HFFc6 (cell line): ENCODE measurements around the gene NFATC3. TPM values are rescaled to one million over a fixed set of nuclear protein-coding genes. Genes with fewer than 3 reads are reported as not detected.

Experiments used
- DNase-seq: peaks from one replicate; pipeline ENCODE4 v3.0.0-alpha.2; 2018
- H3K27ac Mint-ChIP-seq: 2 replicates; pipeline ENCODE4 v1.8.0; 2020; ENCODE audit warnings: mild to moderate bottlenecking, mixed read lengths
- H3K27me3 Mint-ChIP-seq: 2 replicates; pipeline ENCODE4 v1.8.0; 2021; ENCODE audit warnings: mild to moderate bottlenecking, moderate library complexity, mixed read lengths; ENCODE audit not compliant: insufficient read depth
- H3K36me3 Mint-ChIP-seq: 2 replicates; pipeline ENCODE4 v1.8.0; 2021; ENCODE audit warnings: low read depth, mixed read lengths
- H3K4me1 Mint-ChIP-seq: 2 replicates; pipeline ENCODE4 v1.8.0; 2020; ENCODE audit warnings: low read depth, mixed read lengths
- H3K4me3 Mint-ChIP-seq: 2 replicates; pipeline ENCODE4 v1.8.0; 2020; ENCODE audit warnings: mild to moderate bottlenecking, moderate library complexity, mixed read lengths
- H3K9me3 Mint-ChIP-seq: 2 replicates; pipeline ENCODE4 v1.8.0; 2020; ENCODE audit warnings: mild to moderate bottlenecking, mixed read lengths
- total RNA-seq, 6 experiments: library from RNA; stranded (reverse); fragmentation: NEBNext Ultra II Directional; extraction: Animal tissue kit (Norgen Biotek cat#: 25700); gene quantifications; 2 replicates in 1 of 6; 3 replicates in 5 of 6; pipeline ENCODE4 v1.2.3, GENCODE V29; 2021
- TF ChIP-seq, protein P1 (sequence below): fragments of 200-600 bp; sonication (generic); IDR thresholded peaks from 2 replicates; pipeline ENCODE4 v1.5.0; 2021; ENCODE audit warnings: antibody characterized with exemption, mild to moderate bottlenecking

The NFATC3 gene
- total RNA-seq, 6 experiments from 2014 or later, result 17.2 to 20.7 (median 19.9) TPM

DNA sequence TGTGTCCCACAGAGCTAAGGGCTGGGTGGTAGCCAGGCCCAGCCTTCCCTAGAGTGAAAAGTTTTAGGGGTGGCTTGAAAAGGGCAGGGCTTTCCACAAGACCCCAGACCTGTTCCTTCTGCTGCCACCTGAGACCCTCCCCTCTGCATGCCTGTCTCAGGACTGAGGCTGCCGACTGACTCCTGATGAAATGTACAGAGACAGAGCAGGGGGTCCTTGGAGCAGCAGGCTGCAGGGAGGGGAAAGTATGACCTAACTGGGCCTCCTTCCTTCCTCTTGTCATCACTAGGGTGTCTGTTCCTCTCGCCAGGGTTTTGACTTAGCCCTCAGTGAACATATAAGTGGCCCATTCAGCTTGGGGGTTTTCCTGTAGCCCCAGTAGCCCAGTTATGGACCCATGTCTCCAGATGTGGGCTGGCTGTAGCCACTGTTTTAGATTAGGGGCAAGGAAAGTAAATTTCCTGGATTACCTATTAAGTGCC is 14.9 kb upstream of the NFATC3 start:
- peaks cover 19% of the 10 kb centered on the region for H3K36me3 Mint-ChIP-seq
- H3K4me1 Mint-ChIP-seq, result peaks cover 26% of the 10 kb centered on the region
- H3K27me3 Mint-ChIP-seq, result no peaks in the 10 kb centered on the region
- no peak overlapping the region for H3K4me3 Mint-ChIP-seq
- no peaks in the 10 kb centered on the region for H3K9me3 Mint-ChIP-seq
- no peak overlapping the region for H3K27ac Mint-ChIP-seq
- DNase-seq, result no peak
- TF ChIP-seq, protein P1, sequence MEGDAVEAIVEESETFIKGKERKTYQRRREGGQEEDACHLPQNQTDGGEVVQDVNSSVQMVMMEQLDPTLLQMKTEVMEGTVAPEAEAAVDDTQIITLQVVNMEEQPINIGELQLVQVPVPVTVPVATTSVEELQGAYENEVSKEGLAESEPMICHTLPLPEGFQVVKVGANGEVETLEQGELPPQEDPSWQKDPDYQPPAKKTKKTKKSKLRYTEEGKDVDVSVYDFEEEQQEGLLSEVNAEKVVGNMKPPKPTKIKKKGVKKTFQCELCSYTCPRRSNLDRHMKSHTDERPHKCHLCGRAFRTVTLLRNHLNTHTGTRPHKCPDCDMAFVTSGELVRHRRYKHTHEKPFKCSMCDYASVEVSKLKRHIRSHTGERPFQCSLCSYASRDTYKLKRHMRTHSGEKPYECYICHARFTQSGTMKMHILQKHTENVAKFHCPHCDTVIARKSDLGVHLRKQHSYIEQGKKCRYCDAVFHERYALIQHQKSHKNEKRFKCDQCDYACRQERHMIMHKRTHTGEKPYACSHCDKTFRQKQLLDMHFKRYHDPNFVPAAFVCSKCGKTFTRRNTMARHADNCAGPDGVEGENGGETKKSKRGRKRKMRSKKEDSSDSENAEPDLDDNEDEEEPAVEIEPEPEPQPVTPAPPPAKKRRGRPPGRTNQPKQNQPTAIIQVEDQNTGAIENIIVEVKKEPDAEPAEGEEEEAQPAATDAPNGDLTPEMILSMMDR, result no peak

GRCh38 chr16:68070806-68071517 is 14.2 kb upstream of the NFATC3 start:
- Mint-ChIP-seq H3K9me3 (no peaks in the 10 kb centered on the region), H3K27me3 (no peaks in the 10 kb centered on the region), H3K27ac (no peak overlapping the region), H3K4me3 (no peak overlapping the region), H3K4me1 (peaks cover 19% of the 10 kb centered on the region), H3K36me3 (peaks cover 19% of the 10 kb centered on the region)
- no peak for DNase-seq
- TF ChIP-seq, protein P1, result 0 out of 2 replicates have a peak, but pooled peaks have one; percentile 15

DNA sequence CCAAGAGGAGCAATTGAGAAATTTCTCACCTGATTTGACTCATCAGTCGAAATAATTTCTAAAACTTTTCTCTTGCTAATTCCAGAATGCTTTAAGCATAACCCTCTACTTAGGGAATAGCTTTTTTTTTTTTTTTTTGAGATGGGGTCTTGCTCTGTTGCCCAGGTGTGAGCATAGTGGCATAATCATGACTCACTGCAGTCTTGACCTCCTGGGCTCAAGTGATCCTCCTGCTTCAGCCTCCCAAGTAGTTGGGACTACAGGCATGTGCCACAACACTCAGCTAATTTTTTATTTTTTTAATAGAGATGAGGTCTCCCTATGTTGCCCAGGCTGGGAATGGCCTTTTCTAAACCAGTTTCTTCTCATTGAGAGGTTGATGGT is 13.7 kb upstream of the NFATC3 start:
- Mint-ChIP-seq H3K9me3 (no peaks in the 10 kb centered on the region), H3K27me3 (no peaks in the 10 kb centered on the region), H3K4me3 (no peak overlapping the region), H3K27ac (peak overlapping the region; percentile 24; the same call in 1 of the 2 replicates), H3K36me3 (peaks cover 19% of the 10 kb centered on the region), H3K4me1 (peaks cover 14% of the 10 kb centered on the region)
- TF ChIP-seq, protein P1, result no peak
- DNase-seq, result no peak

- DNase-seq, result peak; percentile 81
- peak overlapping the region; percentile 24; the same call in 1 of the 2 replicates for H3K27ac Mint-ChIP-seq
- H3K4me3 Mint-ChIP-seq, result no peak overlapping the region; the same call in 1 of the 2 replicates
- TF ChIP-seq, protein P1, result peak; percentile 13; the same call in 1 of the 2 replicates
- peaks cover 19% of the 10 kb centered on the region for H3K36me3 Mint-ChIP-seq
- H3K27me3 Mint-ChIP-seq, result no peaks in the 10 kb centered on the region
- H3K4me1 Mint-ChIP-seq, result peaks cover 14% of the 10 kb centered on the region
- H3K9me3 Mint-ChIP-seq, result no peaks in the 10 kb centered on the region
These were observed 13.0 kb upstream of the NFATC3 start for GRCh38 chr16:68072038-68072695.

- H3K4me3 Mint-ChIP-seq, result no peak overlapping the region
- no peak for DNase-seq
- H3K27me3 Mint-ChIP-seq, result no peaks in the 10 kb centered on the region
- no peak overlapping the region for H3K27ac Mint-ChIP-seq
- H3K4me1 Mint-ChIP-seq, result peaks cover 14% of the 10 kb centered on the region
- H3K36me3 Mint-ChIP-seq, result peaks cover 18% of the 10 kb centered on the region
- H3K9me3 Mint-ChIP-seq, result no peaks in the 10 kb centered on the region
- TF ChIP-seq, protein P1, result no peak
These were observed 11.0 kb upstream of the NFATC3 start for GRCh38 chr16:68073902-68074760.
